GM21723 (cell line): ENCODE measurements around the gene STK26.
"Not testable (repeated sequence)": the region's sequence is repeated elsewhere in the genome, so short reads cannot be mapped to it uniquely, and the experiment has no call there.

ENCODE experiments used
- ATAC-seq: cut with Tn5 transposase; IDR thresholded peaks from one replicate; pipeline ENCODE4 v1.9.1; 2021; ENCODE audit warnings: mild to moderate bottlenecking, moderate library complexity; ENCODE audit not compliant: unreplicated experiment

The STK26 gene

DNA sequence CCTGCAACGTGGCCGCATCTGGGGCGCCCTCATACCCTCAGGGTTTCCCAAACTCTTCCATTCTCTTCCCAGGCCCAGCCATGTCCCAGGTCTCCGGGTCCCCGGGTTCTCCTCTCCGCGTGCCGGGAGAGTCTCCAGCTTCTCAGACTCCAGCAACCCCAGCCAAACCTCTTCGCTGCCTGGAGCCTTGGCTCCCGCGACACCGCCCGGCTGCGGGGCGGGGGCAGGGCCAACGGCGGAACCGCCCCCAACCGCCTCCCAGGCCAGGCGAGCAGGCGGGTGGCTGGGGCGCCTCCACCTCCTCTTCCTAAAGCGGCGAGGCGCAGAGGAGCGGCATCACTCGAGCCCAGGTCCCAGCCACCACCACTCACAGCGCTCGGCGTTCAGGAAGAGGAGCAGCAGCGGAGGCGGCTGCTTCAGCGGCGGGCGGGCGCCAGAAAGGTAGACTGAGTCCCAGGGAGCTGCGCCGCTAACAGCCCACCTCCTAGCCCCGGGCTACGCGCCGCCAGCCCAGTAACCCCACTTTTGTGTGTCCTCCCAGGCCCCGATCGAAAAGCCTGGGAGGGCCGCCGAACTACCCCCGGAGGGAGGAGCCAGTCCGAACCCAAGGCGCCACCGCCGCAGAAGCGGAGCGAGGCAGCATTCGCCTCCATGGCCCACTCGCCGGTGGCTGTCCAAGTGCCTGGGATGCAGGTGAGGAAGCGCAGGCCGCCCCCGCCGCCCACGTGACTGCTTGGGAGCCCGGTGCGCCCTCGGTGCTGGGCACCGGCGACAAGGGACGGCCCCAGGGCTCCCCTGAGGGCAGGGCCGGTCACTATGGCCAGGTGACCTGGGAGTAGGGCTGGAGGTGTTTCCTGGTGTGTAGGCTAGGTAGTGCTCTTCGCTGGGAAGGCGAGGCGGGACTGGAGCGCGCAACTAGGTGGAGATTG, at the start of gene STK26:
STK26 (plus strand) TSS at position 336 of the 929 bp plus-strand sequence; CDS start at position 652, 316 bp downstream.
- ATAC-seq = peak; percentile 73

DNA sequence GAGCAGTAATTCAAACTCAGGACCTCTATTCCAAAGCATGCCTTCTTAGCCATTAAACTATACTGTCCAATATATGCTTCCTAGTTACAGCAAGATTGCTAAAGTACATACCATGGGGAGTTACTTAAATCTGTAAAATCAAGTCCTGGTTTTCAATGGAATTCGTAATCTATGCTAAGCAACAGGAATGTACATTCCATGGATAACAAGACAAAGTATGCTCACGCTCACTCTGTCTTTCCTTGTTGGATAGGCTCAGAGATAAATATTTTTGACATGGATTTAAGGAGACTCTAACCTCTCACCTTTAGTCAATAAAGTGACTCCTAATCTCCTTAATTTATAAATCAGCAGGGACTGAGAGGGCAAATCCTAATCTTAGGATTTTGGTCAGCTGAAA, 47.3 kb upstream of the STK26 start:
- ATAC-seq = no peak

DNA sequence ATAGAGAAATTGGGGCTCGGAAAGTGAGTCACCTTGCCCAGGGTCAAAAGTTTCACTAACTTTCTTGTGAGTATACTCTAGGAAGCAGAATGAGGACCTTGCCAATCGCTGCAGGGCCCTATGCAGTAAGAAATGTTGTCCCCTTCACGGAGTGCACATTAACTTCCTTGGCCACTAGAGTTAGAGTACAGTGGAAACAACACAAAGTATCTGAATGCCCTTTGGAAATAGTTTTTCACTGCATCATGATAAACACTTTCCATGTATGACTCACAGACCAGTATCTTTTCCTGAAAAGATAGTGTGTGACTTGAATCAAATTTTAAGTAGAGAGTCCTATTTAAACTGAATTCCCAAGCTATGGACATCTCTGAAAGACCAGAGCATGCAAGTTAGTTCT, 45.5 kb upstream of the STK26 start:
- no peak for ATAC-seq

DNA sequence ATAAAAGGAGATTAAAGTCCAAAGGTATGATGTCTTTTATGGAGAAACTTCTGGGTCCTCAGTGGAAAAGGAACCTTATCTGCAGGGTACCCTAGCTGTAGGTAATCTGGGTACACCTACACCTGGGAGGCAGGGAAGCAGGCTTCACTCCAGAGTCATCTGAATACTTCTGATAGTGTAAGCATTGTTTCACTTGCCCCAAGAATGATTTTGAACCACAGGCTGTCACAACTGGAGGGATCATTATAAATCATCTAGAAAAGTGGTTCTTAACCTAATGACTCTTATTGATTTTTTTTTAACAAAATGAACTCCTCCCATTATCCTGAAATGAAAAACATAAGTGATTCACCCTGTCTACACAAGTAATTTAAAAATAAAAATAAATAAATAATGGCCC, 44.0 kb upstream of the STK26 start:
- no peak for ATAC-seq

DNA sequence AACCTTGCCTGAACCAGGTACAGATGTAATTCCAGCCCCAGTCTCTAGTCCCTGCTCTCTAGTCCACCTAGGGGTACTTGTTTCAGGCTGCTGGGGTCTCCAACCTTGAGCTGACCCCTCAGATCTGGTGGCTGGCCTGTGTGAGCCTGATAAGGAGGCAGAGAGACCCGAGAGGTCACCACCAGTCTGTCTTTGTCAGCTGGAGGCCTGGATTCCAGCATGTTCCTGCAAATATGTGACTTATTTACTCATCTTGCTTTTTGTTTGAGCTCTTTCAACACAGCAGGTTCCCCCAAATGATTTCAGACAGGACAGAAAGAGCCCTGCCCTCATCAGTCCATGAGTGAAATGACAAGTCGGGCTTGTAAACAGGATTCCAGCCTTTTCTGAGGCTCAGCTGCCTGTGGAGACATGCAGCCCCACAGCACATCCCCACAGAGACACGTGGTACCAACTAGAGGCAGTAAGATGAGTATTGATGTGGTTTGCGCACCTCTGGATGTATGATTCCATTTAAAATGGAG, 37.5 kb upstream of the STK26 start:
- ATAC-seq = no peak

DNA sequence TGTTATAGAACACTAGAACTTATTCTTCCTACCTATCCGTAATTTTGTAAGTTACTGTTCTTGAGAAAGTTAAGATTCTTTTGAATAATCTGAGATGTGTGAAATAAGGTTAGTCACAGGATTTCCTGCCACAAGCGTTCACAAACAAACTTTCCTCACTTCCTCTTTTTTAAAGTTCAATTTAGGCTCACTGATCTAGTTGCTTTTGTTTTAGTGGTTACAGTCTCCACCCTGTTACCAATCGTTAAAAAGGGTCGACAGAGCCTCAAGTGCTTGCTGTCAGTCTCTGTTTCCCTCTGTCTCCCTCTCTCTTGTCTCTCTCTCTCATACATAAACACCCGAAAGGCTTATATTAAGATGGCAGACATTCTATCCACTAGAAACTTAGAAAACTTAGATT, 35.9 kb upstream of the STK26 start:
- peak; percentile 98 for ATAC-seq

DNA sequence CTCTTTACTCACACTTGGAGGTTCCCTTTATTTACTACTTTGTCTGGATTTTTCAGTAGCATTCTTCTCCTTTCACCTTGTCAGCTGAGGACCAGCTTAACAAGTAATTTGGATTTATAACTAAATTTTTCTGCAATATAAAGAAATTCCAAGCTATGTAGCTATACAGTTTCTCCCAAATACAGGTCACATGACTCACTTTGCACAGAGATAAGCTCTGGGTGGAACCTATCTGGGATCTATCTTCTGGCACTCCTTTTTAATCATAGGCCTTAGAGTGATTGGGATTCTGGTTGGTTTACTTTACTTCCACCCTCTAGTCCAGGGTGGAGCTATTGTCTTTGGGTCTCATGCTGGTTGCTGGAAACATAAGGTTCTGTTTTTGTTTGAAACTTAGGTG, 34.9 kb upstream of the STK26 start:
- ATAC-seq = no peak

DNA sequence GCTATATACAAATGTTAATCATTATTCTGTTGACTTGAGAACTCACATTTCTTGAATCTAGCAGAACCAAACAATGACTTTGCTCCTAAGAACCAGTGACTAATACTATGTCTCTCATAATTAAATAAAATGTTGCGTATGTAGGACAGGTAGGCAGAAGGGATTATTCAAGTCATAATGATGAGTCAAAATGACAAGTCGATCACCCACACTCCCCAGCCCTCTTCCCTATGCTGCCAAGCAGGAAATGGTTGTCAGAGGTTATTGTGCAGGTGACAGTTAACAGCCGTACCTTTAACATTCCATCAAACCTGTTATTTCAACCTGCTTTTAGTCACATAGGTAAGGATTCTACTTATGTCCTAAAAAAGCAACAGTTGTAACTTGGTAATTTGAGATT, 22.0 kb upstream of the STK26 start:
- ATAC-seq = no peak

DNA sequence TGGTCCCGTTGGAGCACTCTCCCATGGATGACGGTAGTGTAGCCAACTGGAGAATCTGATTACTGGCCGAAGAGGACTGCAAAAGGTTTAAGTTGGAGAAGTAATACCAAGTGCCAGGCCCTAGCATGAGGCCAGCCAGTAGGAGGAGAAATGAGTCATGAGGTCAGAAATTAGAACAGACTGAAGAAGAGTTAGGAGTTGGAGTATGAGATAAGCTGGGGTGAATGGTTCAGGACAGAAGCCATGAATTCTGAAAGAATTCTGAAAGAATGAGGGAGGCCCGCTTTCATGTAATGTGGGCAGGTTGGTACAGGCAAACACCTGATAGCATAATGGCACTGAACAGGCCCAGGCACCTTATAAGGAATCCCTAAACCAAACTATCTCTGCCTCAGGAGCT, 18.4 kb upstream of the STK26 start:
- no peak for ATAC-seq

DNA sequence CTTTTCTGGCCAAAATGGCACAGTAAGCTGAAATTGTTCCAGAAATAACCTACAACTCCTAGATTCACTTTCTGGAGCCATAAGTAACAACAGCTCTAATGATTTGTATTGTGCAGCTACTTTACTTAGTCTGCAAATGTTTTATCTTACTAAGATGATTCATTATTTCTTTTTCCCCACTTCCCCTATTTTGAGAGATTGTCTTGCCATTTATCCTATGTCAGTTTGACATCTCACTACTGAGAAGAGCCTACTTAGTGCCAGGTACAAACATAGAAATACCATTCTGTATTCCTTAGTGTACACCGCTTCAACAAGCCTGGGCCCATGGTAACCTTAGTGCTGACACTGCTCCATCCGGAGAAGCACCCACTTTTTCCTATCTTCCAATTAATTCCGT, 13.8 kb upstream of the STK26 start:
- no peak for ATAC-seq

DNA sequence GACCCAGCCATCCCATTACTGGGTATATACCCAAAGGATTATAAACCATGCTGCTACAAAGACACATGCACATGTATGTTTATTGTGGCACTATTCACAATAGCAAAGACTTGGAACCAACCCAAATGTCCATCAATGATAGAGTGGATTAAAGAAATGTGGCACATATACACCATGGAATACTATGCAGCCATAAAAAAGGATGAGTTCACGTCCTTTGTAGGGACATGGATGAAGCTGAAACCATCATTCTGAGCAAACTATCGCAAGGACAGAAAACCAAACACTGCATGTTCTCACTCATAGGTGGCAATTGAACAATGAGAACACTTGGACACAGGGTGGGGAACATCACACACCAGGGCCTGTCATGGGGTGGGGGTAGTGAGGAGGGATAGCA, 12.9 kb upstream of the STK26 start:
- not testable (repeated sequence) for ATAC-seq

DNA sequence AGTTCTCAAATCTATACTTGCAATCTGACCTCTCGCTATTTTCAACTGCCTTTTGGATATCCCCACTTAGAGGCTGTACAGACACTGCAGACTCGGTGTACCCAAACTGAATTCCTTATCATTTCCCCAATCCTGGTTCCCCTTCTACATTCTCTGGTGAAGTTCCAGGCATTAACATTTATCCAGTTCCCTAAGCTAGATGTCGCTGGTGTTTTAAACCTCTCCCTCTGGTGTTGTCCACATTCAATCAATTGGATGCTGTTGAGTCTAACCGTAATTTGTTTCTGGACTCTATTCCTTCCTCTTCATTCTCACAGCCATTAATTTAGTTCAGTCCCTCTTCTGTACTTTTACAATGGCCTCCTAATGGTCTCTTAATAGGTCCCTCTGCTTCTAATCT, 7.2 kb upstream of the STK26 start:
- no peak for ATAC-seq

DNA sequence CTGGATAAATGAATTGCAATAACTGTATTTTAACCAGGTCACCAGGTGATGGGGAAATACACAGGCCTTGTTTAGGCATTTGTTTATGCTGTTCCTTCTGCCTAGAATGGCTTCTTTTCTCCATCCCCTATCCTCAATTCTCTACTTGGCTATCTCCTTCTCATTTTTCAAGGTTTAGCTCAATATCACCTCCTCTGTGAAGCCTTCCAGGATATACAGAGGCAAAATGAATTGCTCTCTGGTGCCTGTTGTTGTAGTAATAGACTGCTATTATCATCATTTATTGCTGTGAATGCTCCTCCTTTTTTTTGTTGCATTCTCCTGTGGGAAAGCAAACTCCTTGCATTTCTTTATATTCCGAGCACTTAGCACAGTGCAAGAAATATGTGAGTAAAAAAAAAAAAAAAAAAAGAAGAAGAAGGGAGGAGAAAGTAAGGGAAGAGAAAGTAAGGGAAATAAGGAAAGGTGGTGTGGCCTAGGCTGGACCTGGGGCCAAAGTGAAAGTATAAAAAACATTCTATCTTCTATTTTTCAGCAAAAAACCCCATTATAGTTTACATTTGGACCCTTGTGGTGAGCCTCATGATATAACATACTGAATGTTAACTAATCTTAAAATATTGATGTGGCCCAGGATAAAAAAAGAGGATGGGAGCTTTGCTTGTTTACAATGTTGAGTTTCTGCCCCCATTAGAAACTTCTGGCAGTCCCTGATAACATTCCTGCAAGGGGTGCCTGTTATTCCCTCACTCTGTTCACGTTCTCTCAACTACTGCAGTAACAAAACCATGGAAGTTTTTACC, 6.3 kb upstream of the STK26 start:
- ATAC-seq = no peak

DNA sequence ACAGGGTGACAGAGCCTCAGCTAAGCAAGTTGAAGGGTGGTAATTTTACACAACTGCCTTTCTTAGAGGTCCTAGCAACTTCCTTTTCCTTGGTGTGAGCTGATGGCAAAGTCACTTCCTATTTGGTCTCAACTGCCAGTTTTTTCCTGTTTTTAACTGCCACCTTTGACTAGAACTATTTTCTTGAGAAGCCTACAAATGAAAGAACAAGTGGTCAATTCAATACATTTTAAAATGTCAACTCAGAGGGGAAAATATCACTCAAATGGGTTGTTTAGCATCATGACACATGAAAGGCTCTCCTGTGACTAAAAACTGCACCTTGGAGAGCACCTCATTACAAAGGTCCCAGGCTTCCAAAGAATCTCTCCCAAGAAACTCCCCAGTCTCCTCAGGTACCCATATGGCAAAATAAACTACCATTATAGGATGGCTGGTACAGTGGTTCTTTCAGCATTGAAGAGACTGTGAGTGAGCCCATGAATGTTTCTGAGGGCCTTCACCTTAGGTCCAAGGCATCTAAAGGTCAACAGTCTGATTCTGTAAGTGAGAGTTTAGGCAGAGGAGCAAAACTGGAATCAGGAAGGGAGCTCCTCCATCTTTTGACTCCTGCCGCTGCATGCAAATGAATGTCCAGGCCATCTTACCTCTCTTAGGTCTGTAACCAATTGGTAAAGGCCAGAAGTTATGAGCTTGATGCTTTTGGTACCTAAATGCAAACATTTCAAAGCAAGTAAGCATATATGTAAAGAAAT, 5.5 kb upstream of the STK26 start:
- no peak for ATAC-seq

DNA sequence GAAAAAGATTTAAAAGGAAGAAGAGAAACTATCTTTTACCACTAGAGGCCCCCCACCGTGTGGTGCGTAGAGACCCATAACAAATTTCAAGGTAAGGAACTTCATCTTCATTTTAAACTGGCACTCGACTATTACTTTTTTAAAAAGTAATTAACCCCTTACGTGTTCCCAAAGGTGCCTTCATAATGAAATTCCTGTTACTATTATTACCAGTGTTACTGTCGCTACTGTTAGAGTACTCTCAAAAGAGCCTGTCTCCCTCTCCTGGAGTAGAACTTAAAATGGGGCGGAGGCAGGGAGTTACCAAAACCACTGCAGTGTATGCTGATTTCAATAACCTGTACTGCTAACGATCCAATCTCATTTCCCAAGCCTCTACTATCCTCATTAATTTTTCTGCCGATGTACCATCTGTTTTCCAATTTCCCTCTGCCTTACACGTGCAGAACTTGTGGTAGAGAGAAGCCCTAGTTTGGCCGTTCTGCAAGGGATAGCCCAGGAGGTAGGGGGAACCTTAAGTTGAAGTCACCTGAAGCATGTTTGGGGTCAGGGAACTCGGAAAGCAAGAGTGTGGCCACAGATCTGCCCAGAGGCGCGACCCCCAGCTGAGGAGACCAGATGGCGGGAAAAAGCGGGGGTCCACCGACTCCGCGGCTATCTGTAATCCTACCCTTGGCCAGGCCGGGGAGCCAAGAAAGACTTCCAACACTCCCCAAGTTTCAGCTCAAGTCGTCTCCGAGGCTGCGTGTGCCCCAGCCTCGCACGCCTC, 720 bp upstream of the STK26 start:
- no peak for ATAC-seq

DNA sequence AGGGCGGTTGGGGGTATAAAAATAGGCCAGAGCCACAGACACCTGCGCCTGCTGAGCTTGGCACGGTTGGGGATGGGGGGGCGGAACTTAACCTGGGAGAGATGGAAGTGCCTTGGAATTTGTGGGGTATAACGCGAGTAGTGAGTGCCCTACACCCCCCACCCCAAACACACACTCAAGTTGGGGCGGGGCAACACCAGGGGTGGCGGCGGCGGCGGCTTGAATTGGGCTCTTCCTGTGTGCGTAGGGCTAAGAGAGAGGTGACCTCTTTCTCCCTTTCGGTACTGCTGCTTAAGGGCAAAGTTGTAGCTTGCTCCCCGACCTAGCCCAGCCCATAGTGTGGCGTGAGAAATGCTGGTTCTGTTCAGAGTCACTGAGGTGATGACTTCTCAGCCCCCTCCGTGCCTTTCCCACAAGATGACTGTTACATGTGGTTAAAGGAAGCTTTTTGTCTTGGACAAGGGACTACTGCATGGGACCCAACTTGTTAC, 839 bp downstream of the STK26 start:
- ATAC-seq = peak; percentile 60

DNA sequence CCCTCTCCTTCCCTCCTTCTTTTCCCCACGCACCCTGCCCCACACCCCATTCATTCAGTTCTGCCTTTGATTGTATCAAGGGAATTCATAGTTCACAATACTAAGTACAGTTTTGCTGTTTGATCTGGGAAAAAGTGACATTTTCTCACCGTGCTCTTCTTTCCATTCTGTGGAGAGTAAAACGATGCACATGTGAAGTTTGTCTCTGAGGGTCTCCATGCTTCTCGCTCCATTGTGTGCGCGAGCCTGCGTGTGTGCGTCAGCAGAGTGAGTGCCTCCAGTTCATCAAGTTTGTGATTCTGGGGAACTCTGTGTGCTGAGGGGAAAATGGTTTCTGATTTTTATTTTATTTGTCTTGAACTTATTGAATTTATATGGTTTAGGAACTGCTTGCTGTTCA, 1.9 kb downstream of the STK26 start:
- no peak for ATAC-seq

DNA sequence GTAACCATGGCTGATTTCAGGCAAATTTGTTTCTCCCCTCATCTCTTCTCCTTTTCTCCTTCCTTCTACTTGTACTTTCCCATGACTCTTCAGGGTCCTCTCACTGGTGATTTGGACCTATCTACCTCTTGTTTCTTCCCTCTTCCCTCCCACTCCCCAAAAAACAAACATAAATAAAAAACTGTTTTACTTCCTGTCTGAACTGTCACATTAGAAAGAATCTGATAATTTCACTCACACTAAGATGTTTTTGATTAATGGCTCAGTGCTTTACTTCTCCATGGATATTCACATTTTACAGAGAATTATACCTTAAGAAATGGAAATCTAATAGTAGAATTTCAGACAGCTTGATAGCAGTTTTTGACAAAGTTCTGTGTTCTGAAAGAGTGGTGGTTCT, 7.2 kb downstream of the STK26 start:
- no peak for ATAC-seq

DNA sequence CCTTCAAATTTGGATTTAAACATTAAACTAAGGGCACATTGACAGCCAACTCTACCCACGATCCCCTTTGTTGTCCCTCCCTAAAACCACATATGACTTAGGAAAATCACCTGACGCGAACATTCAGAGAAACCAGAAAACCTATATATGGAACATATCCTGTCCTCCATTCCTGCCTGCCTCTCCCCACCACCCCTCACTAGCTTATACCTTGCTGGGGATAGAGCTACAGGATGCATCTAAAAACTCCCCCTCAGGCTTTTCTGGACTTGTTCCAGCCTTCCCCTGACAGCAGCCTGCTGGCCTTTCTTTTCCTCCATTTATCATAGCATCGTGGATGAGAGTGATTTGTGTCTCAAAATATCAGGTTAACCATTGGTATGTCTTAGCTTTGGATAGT, 8.8 kb downstream of the STK26 start:
- ATAC-seq = no peak

DNA sequence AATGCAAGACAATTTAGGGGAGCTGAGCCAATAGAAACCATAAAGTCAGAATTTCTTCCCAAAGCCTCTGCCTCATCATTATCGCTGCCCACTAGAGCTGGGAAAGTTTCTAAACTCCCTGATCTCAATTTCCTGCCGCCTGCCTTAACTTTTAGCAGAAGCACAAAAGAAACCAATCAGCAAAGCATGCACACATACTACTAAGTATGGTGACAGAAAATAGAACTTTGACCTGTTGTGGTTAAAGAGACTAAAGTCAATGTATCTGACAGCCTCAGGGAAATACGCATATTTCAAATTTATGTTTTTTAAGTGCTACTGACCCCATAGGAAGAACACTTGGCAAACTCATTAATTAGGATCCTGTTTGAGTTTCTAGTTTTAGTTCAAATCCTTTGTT, 10.1 kb downstream of the STK26 start:
- ATAC-seq = peak; percentile 57
